HPDE6-E6E7 (cell line): ENCODE results near the gene RAB11FIP2.
A peak's percentile ranks its signal among the peaks of the same experiment; 100 is the strongest.

Experiments
- DNase-seq: peaks from one replicate; pipeline ENCODE4 v3.0.0; 2011; ENCODE audit warnings: missing footprints; ENCODE audit errors: extremely low spot score

Gene RAB11FIP2

DNA sequence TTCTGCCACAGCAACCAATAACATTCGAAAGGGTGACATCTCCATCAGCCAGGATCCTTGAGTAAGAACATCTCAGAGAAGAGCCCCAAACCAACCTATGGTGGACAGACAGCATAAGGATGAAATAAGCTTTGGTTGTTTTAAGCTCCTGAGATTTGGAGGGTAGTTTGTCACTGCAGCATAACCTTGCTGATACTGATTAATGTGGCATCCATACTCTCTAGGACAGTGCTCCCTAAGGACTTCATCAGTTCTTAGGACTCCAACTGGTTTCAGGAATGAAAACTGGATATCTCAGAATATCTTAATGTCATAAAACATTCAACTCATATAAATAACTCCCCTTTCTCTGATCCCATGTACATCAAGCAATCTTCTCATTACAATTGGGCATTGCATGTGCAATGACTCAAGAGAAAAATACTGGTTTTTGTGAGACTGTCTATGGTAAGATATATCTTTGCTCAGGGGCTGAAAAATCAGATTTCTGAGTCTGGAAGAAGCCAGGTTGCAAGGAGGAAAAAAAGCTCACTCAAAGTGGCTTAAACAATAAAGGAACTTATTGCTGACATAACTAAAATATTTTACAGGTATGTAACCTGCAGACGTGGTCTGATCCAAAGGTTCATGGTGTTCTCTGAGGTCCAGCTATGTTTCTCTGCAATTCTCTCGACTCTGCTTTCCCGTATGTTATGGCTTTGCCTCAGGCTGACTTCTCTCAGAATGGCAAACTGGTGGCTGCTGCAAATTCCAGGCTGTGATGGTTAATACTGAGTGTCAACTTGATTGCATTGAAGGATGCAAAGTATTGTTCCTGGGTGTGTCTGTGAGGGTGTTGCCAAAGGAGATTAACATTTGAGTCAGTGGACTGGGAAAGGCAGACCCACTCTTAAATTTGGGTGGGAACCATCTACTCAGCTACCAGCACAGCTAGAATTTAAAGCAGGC lies 65.7 kb downstream of the RAB11FIP2 start:
- no peak for DNase-seq

GRCh38 chr10:117980216-117980615 lies 66.5 kb downstream of the RAB11FIP2 start:
- DNase-seq, result peak; percentile 26

- no peak for DNase-seq
Observed at GRCh38 chr10:117972168-117972837, 74.4 kb downstream of the RAB11FIP2 start.

DNA sequence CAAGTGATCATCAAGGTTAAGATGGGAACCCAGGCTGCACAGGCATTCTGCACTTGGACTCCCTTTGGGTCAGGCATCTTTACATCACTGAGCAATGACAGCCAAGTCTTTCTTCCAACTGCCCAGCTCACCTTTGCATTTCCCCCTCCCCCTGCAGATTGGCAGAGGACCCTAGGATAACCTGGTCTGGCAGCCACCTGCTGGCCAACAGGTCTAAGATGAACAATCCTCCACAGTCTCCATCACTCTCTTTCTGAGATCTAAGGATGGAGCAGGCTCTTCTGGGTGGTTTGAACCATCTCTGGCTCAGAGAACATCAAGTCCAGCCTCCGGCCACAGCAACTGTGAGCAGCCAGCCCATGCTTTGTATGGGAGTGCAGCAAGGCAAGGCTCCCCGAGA lies 75.8 kb downstream of the RAB11FIP2 start:
- DNase-seq, result no peak

GRCh38 chr10:117969592-117969991 lies 77.1 kb downstream of the RAB11FIP2 start:
- no peak for DNase-seq

GRCh38 chr10:117968354-117969182 lies 78.2 kb downstream of the RAB11FIP2 start:
- DNase-seq, result no peak

GRCh38 chr10:117967149-117967650 lies 79.5 kb downstream of the RAB11FIP2 start:
- DNase-seq, result no peak

DNA sequence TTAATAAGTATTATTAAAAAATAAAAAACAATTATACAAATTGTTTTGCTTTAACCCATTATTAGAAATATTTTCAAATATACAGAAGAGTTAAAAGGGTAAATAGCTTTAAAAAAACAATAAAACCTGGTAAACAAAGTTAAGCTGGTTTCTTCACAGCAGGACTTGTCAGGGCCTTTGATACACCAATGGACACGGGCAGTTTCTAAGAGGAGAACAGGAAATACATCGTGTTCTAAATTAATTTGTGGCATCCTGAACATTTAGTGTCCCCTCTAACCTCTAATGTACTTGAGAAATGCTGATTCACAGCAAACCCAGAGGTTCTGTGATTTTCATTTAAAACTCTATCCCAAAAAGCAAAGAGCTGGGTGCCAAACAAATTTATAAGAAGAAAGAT lies 80.8 kb downstream of the RAB11FIP2 start:
- no peak for DNase-seq

DNA sequence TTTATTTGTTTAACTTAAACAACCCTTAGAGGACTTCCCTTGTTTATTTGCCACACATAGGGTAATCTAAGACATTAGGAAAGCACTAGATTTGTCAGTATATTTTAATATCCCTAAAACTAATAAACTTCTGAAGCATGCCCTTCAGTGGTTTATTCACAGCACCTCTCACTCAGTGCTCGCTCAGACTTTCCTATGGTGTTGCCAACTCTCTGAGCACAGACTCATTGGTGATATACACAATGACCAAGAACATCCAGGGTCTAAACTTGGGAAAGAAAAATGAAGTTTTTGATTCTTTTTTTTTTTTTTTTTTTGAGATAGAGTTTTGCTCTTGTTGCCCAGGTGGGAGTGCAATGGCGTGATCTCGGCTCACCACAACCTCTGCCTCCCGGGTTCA lies 82.2 kb downstream of the RAB11FIP2 start:
- DNase-seq, result no peak

- no peak for DNase-seq
Observed at GRCh38 chr10:117960345-117960935, 86.3 kb downstream of the RAB11FIP2 start.

GRCh38 chr10:117956972-117957371 lies 89.8 kb downstream of the RAB11FIP2 start:
- no peak for DNase-seq

DNA sequence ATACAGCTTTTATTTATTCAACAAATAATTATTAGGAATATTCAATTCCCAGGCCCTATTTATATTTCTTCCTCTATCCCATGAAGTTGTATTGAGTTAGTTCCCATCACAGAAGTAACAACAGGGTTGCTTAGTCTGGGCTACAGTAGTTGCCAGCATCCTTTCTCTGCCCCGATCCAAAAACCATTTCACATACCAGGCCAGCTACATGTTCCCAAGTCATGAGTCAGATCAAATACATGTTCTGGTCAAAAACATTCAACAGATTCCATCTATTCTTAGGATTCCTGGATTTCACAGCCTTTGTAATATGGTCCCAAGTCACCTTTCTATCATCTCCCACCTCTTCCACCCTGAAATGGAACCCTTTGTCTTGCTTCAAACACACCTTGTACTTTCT lies 91.6 kb downstream of the RAB11FIP2 start:
- no peak for DNase-seq
